NCI-H187 treated with DMSO at 0.1 percent for 48 hours (cell line): Measurements from ENCODE around the gene PHF19.
A peak's percentile ranks its signal among the peaks of the same experiment; 100 is the strongest.

Experiments
- DNase-seq: peaks from one replicate; lab custom pipeline; 2025; lab: John Stamatoyannopoulos, UW

The PHF19 gene

GRCh38 chr9:120873512-120873911, 3.5 kb downstream of the PHF19 start:
- DNase-seq: no peak

GRCh38 chr9:120872791-120873502, 4.0 kb downstream of the PHF19 start:
- DNase-seq: no peak

GRCh38 chr9:120870206-120870605, 6.8 kb downstream of the PHF19 start:
- no peak for DNase-seq

- no peak for DNase-seq
These were observed 7.3 kb downstream of the PHF19 start for GRCh38 chr9:120869726-120870125.

- no peak for DNase-seq
These were observed 7.7 kb downstream of the PHF19 start for GRCh38 chr9:120869360-120869687.

- peak; percentile 56 for DNase-seq
These were observed 8.2 kb downstream of the PHF19 start for GRCh38 chr9:120868676-120869359.

- no peak for DNase-seq
These were observed 8.7 kb downstream of the PHF19 start for GRCh38 chr9:120868339-120868675.

GRCh38 chr9:120867676-120868338, 9.2 kb downstream of the PHF19 start:
- no peak for DNase-seq

GRCh38 chr9:120866651-120867050, 10.3 kb downstream of the PHF19 start:
- DNase-seq: no peak

- DNase-seq: no peak
These were observed 11.2 kb downstream of the PHF19 start for GRCh38 chr9:120865809-120866208.

GRCh38 chr9:120865176-120865575, 11.8 kb downstream of the PHF19 start:
- no peak for DNase-seq

- no peak for DNase-seq
These were observed 12.3 kb downstream of the PHF19 start for GRCh38 chr9:120864719-120865118.

- DNase-seq: no peak
These were observed 13.2 kb downstream of the PHF19 start for GRCh38 chr9:120863833-120864232.

GRCh38 chr9:120862452-120862851, 14.5 kb downstream of the PHF19 start:
- no peak for DNase-seq

- no peak for DNase-seq
These were observed 15.1 kb downstream of the PHF19 start for GRCh38 chr9:120861935-120862334.

GRCh38 chr9:120860083-120860482, 16.9 kb downstream of the PHF19 start:
- DNase-seq: no peak

- no peak for DNase-seq
These were observed 17.6 kb downstream of the PHF19 start for GRCh38 chr9:120859361-120859760.

- no peak for DNase-seq
These were observed 19.1 kb downstream of the PHF19 start for GRCh38 chr9:120857902-120858301.

- no peak for DNase-seq
These were observed 19.5 kb downstream of the PHF19 start for GRCh38 chr9:120857481-120857880.

GRCh38 chr9:120856700-120857099, 20.3 kb downstream of the PHF19 start:
- DNase-seq: no peak

- DNase-seq: no peak
These were observed 20.9 kb downstream of the PHF19 start for GRCh38 chr9:120855827-120856670.

- no peak for DNase-seq
These were observed 22.2 kb downstream of the PHF19 start for GRCh38 chr9:120854596-120855327.
